Activated T-cell treated with anti-CD3 and anti-CD28 coated beads for 48 hours (primary cell): ENCODE data around the gene ACSF3.
"Not testable (repeated sequence)": the region's sequence is repeated elsewhere in the genome, so short reads cannot be mapped to it uniquely, and the experiment has no call there.

Experiments used
- DNase-seq: peaks from one replicate; pipeline ENCODE4 v3.0.0-alpha.2; 2020; ENCODE audit warnings: low read depth

Gene ACSF3

DNA sequence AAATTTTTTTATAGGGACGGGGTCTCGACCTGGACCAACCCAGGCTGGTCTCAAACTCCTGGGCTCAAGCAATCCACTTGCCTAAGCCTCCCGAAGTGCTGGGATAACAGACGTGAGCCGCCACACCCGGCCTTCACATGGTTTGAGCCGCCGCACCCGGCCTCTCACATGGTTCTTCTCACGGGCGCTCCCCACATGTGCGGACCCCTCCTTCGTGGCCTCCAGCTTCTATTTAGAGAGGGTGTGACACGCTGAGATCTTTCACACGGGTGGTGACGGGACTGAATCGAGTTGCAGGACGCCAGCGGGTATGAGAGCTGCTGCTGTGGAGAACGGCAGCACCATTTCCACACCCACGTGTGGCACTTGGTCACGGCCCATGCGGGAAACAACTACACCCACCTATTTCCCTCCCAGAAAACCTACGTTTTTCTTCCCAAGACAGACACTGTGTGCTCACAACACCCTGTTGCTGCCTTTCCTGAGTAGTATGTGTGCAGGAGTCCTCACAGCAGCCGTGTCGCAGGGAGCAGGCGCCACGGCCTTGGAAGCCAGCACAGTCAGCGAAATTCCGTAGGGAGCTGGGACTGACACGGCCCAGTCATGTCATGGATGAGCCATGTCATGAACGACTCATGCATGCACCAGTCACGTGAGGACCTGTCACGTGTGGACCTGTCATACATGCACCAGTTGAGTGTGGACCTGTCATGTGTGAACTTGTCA is 20.1 kb upstream of the ACSF3 start:
- no peak for DNase-seq

DNA sequence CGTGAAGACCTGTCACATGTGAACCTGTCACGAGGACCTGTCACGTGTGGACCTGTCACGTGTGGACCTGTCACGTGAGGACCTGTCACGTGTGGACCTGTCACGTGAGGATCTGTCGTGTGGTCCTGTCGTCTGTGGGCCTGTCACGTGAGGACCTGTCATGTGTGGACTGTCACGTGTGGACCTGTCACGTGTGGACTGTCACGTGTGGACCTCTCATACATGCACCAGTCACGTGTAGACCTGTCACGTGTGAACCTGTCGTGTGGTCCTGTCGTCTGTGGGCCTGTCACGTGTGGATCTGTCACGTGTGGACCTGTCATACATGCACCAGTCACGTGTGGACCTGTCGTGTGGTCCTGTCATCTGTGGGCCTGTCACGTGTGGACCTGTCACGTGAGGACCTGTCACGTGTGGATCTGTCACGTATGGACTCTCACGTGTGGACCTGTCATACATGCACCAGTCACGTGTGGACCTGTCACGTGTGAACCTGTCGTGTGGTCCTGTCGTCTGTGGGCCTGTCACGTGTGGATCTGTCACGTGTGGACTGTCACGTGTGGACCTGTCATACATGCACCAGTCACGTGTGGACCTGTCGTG is 19.5 kb upstream of the ACSF3 start:
- not testable (repeated sequence) for DNase-seq

DNA sequence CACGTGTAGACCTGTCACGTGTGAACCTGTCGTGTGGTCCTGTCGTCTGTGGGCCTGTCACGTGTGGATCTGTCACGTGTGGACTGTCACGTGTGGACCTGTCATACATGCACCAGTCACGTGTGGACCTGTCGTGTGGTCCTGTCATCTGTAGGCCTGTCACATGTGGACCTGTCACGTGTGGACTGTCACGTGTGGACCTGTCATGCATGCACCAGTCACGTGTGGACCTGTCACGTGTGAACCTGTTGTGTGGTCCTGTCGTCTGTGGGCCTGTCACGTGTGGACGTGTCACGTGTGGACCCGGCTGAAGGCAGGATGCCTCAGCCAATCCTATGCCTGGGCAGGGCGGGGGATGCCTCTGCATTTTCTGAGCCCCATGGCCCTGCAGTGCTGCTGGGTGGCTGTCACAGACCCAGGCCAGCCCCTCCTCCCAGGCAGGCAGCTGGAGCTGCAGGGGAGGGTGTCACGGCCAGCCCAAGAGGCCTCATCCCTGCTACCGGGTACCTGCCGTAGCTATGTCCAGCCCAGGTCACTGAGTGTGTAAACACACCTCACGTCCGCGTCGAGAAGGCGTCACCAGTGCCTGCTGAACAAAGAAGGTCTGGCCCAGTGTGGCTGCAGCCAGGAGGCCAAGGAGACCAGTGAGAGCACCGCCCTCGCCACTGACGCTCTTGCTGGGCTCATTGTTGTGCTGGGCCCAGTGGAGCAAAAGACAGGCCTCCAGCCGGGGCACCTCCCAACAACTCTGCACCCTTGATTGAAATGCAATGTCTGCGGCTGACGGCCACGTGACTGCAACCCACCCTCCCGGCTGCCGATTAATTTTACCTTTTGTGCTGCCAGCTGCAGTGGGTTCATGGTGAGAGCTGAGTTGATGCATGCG is 18.6 kb upstream of the ACSF3 start:
- no peak for DNase-seq

DNA sequence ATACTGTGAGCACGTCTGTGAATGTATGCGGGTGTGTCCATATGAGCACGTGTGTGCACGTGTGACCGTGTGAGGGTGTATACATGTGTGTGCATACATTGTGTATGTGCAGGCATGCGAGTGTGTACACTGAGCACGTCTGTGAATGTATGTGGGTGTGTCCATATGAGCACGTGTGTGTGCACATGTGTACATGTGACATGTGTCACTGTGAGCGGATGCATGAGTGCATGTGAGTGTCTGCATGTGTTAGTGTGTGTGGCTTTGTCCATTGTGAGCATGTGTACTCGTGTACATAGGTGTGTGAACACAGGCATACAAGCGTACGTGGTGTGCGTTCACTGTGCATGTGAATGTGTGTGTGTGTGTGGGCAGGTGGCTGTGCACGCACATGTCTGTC is 17.5 kb upstream of the ACSF3 start:
- no peak for DNase-seq

DNA sequence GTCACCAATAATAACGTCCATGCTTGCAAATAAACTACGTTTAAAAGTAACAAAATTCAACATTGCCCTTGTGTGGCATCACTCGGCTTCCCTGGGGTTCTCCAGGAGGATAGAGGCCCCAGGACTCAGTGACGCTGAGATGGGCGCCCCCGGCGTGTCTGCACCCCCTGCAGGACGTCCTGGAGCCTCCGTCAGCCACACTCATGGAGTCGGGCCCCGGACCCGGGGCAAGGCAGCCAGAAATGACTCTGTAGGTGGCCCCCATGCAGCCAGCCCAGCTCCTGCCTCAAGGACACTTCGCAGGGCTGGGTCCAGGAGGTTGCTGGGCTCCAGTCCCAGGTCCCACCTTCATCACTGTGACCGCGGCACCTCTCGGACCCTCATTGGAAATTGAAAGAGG is 16.6 kb upstream of the ACSF3 start:
- no peak for DNase-seq

DNA sequence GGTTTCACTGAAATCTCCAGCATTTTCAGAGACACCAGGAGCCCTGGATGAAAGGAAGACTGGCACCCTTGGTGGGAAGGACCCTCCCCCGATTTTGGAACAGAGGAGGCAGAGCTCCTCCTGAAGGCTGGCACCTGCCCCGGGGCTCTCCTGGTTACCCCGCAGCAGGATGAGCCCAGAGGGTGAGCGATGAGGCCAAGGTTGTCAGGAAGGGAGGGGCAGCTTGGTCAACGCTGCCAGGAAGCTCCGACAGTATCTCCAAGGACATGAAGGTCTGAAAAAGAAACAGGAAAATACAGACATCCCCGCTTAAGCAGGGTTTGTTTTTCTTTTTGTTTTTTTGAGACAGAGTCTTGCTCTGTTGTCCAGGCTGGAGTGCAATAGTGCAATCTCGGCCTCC is 15.5 kb upstream of the ACSF3 start:
- DNase-seq = no peak

DNA sequence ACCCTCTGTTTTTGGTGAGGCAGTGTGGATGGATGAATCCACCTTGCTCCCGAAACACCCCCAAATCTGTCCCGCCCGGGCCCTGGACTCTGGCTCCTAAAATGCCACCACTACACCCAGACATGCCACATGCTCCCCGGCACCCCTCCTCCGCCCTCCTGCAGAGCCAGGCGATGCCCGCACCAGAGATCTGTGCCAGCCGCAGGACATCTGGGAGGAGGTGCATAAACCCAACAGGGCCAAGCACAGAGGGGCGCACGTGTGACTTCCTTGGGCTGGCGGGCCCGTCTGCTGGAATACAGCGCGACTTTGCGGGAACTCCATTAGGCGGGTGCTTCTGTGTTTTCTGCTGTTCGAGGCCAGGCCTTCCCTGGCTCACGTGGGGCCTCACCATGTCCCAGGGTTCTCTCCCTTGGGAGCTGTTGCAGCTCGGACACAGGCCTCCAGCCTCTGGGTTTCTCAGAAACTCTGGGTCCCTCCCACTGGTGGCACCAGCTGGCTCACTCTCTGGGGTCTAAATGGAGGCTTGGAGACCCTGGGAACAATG is 14.1 kb upstream of the ACSF3 start:
- DNase-seq = no peak

DNA sequence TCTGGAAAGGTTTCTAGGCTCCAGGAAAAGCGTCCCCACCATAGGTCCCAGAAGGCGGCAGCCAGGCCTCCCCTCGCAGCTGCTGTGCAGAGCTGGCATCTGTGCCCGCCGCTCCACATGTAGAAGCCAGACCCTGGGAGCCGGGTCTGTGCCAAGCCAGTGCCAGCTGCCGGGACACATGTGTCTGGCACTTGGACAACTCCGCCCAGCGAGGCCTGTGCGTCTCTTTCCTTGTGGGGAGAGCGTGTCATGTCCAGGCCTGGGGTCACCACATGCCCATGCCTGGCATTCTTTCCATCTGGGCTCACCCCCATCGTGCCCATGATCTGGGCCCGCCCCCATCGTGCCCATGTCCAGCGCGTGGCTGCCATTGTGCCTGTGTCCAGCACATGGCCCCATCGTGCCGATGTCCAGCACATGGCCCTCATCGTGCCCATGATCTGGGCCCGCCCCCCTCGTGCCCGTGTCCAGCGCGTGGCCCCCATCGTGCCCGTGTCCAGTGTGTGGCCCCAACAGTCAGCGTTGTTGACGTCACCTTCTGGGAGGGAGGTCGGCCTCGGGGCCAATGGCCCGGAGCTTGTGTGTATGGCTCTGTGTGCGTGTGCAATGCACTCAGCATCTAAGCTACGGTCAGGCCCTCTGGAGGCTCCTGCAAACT is 13.3 kb upstream of the ACSF3 start:
- no peak for DNase-seq

DNA sequence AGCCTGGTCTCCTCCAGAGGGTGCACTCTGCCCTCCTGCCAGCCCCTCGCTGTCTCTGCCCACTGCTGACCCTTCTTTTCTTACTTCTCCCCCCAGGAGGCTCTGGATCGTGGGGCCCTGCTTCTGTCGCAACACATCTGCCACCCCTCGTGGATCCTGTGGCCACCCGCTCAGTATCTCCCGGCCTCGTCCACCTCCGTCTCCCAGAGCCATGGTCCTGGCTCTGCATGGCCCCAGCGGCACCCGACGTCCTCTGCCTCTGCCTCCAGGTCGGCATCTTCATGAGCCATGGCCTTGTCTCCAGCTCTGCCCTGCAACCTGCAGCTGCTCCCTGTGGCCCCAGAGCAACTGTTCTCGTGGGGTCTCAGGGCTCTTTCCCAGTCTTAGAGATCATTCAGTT is 12.1 kb upstream of the ACSF3 start:
- DNase-seq = no peak

DNA sequence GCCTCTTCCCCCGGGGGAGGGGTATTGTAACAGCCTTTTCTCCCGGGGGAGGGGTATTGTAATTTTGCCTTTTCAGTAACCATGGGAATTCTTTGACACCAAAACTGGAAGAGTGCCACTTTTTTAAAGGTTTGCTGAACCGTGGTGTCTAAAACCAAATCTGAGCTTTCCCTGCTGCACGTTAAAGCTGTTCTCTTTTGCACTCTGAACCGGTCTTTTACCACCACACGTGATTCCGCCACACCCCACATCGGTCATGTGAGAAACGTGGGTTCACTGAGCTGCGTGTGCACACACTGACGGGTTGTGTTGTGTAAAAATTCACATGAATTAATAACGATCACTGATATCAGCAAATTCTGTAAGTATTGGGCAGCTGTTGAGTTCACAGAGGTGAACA is 9.2 kb upstream of the ACSF3 start:
- DNase-seq = no peak

DNA sequence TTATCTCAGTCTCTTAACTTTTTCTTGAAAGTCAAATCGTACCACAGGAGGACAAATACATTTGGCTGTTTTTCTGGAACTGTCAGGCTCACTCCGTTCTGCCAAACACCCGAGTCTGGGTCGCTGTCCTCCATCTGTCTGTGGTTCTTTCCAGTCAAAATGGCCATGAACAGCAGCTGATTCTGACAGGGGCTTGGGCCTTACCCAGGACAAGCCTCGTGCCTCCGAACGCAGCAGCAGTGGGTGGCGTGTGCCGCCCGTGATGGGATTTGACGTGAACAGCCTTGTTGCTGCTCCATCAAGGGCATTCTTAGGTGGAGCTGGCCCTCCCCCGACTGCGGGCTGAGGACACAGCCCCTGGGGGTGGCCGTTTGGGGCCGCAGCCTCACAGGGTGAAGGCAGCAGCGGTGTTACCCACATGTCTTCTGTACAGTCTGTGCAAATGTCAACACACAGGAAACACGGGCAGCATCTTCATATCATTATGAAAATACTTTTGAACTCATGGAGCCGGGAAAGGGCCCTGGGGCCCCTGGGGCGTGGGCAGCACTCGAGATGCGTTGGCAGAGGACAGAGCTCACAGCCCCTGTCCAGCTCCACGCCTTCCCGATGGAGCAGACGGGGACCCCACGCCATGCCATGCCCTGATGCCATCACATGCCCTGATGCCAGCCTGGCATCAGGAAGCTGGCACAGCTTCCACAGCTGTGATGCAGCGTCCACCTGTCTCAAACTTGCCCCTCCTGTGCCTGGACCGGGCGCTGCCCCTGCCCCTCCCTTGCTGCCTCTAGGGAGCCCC is 8.6 kb upstream of the ACSF3 start:
- DNase-seq = no peak

DNA sequence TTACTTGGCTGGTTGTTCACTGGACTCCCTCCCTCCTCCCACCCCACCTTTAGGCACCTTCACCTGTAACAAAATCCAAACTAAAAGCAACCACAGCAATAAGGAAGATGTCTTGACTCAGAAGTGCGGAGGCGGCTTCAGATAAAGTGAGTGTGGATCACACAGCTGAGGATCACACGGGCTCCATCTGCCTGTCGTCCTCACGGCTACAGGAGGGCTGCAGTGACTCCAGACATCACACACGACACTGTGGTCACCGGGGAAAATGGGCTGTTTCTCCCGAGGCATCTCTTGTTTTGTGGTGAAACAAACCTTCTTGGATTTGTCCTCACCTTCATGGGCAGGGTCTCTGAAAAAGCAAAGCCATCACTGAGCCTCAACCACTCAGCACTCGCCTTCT is 7.9 kb upstream of the ACSF3 start:
- no peak for DNase-seq

DNA sequence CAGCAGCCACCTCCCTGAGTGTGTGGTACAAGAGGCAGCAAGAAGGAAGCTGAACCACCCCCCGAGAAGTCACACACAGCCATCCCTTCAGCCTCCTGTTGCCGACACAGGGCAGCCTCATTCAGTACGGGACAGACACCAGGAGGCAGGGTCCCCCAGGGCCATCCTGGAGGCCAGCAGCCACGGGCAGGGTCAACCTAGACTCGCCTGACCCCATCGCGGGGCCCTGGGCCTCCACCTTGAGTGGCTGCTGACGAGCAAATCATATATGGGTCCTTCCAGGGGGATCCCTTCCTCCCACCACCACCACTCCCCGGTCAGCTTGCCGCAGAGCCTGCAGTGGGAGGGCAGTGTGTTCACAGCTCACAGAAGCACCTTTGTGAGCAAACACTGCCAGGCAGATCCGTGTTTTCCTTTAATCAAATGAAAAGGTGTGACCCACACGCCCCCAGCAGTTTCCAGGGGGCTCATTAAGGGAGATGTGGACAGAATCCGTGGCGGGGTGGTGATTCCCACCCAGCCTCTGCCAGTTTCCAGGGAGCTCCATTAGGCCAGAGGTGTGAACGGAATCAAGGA is 5.6 kb upstream of the ACSF3 start:
- DNase-seq = no peak

DNA sequence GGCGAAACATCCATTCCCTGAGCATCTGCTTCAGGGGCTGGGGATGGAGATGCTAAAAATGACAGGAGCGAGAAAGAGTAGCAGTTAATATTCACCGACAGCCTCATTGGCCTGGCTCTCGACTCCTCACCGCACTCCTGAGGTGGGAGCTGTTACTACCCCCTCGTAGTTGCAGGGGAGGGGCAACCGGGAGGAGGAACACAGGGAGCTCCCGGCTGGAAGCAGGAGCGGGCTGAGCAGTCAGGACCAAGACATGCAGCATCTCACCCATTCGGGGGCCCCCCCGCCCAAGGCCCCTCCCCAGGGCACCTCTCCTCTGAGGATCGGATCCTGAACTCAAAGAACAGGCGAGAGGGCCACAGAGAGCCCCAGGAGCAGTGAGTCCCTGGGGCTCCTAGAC is 4.5 kb upstream of the ACSF3 start:
- DNase-seq = no peak

DNA sequence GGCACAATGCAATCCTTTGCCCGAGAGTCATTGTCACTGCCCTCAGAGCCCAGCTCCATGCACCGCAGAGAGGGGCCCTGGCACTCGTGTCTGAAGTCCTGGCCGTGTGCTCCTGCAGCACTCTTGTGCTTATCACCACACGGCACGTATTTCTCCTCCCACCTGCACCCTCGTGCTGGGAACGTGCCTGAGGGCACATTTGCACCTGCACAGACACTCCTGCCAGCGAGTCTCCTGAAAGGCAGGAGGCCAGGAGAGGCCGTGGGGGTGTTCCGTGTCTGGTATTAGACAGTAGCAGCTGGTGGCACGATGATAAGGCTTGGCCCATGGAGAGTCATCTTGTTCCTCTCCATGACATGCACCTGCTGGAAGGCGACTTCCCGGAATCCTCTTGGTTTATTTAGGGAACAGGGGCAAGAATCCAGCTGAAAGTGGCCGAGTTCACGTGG is 3.4 kb upstream of the ACSF3 start:
- DNase-seq = no peak

DNA sequence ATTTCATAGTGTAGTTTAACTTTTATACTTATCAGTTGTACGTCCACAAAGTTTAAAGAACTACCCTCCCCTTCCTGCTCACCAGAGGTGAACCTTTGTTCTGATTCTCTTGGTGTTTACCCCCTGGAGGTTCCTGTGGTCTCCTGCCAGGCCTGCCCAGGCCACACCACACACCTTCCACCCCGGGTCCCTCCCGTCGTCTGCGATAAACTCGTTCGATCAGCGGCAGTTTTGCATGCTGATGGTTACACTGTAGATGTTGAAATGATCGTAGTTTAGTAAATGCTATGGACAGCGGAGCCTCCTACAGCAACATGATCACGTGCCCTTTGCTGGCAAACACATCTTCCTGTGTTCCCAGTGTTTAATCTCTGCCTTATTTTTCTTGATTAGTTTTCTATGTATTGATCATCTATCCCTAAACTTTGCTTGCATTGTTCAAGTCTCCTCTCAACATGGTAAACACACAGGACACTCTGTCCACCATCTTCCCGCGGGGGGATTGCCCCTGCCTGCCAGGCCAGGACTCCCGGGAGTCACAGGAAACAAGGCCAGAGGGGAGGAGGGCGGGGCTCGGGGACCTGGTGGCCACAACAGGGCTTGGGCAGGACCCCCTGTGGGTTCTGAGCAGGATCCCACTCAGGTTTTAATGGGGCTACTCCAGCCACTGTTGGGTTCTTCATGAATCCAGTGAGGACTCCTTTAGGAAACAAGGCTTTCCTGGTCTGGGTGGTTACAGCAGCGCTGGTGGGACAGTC is 2.8 kb upstream of the ACSF3 start:
- no peak for DNase-seq

DNA sequence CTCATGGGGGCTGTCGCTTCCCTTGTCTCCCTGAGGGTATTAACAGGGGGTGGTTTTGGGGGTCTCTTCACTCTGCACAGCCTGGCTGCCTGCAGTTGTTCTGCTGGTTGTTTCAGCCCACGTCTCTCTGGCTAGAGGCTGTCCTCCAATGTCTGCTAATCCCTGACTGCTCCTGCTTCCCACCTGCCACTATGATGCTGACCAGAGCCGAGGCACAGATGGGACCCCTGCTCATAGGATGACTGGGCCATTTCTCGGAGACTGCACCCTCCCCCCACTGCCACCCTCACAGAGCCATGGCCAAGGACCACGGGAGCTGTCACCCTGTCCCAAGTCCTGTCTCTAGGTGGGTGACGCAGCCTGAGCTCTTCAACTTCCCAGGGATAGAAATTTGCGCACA is 1.6 kb upstream of the ACSF3 start:
- no peak for DNase-seq

DNA sequence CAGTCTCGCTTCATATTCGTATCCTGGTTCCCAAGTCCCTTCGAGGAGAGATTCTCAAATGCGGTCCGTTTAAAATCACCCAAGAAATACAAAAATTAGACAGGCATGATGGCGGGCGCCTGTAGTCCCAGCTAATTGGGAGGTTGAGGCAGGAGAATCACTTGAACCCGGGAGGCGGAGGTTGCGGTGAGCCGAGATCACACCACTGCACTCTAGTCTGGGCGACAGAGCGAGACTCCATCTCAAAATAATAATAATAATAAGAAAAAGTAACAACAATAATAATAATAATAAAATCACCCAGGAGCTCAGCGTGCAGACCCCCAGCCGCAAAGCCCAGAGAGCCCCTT is 425 bp upstream of the ACSF3 start:
- DNase-seq = not testable (repeated sequence)

DNA sequence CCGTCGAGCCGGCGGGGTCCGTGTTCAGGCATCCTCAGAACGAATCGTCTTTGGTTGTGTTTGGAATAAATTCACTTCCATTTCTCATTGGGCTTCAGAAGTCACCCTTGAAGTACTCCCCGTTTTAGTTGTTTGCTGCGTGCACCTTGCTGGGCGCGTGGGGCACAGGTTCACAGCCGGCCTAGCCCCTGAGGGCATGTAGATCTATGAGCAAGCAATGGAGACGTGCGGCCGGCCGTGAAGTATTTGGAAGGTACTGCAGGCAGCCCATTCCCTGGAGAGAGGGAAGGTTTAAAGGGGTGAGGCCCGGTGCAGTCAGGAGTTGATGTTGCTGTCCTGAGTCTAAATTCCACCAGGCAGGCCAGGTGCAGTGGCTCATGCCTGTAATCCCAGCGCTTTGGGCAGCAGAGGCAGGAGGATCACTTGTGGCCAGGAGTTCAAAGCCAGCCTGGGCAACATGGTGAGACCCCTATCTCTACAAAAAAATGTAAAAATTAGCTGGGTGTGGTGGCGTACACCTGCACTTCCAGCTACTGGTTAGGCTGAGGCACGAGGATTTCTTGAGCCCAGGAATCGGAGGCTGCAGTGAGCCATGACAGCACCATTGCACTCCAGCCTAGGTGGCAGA is 714 bp downstream of the ACSF3 start:
- DNase-seq = no peak

DNA sequence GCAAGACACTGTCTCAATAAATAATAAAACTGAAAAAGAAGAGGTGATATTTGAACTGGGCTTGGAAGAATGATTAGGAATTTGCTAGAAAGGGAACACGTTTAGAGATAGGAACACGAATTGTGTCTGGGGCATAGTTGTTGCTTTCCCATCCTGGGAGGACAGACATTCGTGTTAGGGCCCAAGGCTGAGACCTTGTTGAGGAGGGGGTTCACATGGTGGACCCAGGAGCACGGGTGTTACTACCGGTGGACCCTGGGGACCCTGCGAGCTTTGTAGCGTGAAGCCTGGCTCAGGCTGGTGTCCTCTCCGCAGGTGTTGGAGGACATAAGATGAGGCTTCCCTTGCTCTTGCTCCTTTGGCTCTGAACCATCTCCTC is 1.2 kb downstream of the ACSF3 start:
- DNase-seq = no peak
